ENCODE results near the gene MAGI2. TPM values are rescaled to one million over a fixed set of nuclear protein-coding genes. Genes with fewer than 3 reads are reported as not detected.

Gene MAGI2
- total and polyA plus RNA-seq, 2 donors (not counting 3 experiments of a cell fraction or from before 2014, with no cell fraction given): 0.28 to 6.0 TPM

GRCh38 chr7:78125884-78126283 lies 1327.6 kb downstream of the MAGI2 start:
- no peaks in the 10 kb centered on the region for H3K4me1 ChIP-seq (ENCODE audit: control insufficient read depth, extremely low read depth, insufficient read depth, low read length)
- FAIRE-seq (no peak), DNase-seq (ENCODE audit: low read depth, low spot score) (no peak)
- no TSS peak for BruUV-seq (replicated peaks)
- no peaks in the 10 kb centered on the region for H3K9me3 ChIP-seq (replicated peaks; ENCODE audit: control insufficient read depth, insufficient read depth, low read length)
- H3K4me2 ChIP-seq (ENCODE audit: insufficient read depth, low read length): no peak overlapping the region
- TF ChIP-seq FOS (IDR thresholded peaks at IDR 0.05; ENCODE audit: borderline replicate concordance, insufficient read depth, low read length): no peak
- no peak for TF ChIP-seq GATA2 (IDR thresholded peaks at IDR 0.05; ENCODE audit: insufficient read depth, insufficient read length, low read depth, low read length)
- TF ChIP-seq, protein P1, sequence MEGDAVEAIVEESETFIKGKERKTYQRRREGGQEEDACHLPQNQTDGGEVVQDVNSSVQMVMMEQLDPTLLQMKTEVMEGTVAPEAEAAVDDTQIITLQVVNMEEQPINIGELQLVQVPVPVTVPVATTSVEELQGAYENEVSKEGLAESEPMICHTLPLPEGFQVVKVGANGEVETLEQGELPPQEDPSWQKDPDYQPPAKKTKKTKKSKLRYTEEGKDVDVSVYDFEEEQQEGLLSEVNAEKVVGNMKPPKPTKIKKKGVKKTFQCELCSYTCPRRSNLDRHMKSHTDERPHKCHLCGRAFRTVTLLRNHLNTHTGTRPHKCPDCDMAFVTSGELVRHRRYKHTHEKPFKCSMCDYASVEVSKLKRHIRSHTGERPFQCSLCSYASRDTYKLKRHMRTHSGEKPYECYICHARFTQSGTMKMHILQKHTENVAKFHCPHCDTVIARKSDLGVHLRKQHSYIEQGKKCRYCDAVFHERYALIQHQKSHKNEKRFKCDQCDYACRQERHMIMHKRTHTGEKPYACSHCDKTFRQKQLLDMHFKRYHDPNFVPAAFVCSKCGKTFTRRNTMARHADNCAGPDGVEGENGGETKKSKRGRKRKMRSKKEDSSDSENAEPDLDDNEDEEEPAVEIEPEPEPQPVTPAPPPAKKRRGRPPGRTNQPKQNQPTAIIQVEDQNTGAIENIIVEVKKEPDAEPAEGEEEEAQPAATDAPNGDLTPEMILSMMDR (IDR thresholded peaks at IDR 0.05; ENCODE audit: extremely low read depth in 1 of 2, insufficient read depth in 1 of 2, low read depth in 1 of 2, low read length in 2 of 2): no peak
- no peak for TF ChIP-seq POLR2A (IDR thresholded peaks at IDR 0.05; ENCODE audit: low read depth, low read length)
- no peak for TF ChIP-seq MAX (IDR thresholded peaks at IDR 0.05; ENCODE audit: insufficient read depth, insufficient read length)
- TF ChIP-seq JUN (IDR thresholded peaks at IDR 0.05; ENCODE audit: borderline replicate concordance, insufficient read depth, insufficient read length, low read depth): no peak
- TF ChIP-seq MYC (IDR thresholded peaks at IDR 0.05; ENCODE audit: low read depth, low read length): no peak
- no peak for TF ChIP-seq POLR2AphosphoS5 (IDR thresholded peaks at IDR 0.05; ENCODE audit: insufficient read depth, low read depth, low read length)
- no peak for TF ChIP-seq EZH2 (IDR thresholded peaks at IDR 0.05; ENCODE audit: borderline replicate concordance, low read depth, low read length, severe bottlenecking)
- no peaks in the 10 kb centered on the region for H3K27me3 ChIP-seq (ENCODE audit: control insufficient read depth in 2 of 2, insufficient read depth in 2 of 2, low read length in 2 of 2)
- ChIA-PET POLR2A (no interaction called here), CTCF (interaction anchor here (1.2 to 1.4 kb wide), 2 partner anchors 9 to 14 kb away, joined by 4 read pairs; no protein-coding TSS in a partner anchor)
- H2AFZ ChIP-seq (ENCODE audit: low read depth, low read length): no peak overlapping the region
- H3K9me1 ChIP-seq (replicated peaks; ENCODE audit: control insufficient read depth, extremely low read depth, insufficient read depth, low read length): no peaks in the 10 kb centered on the region
- no peaks in the 10 kb centered on the region for H3K36me3 ChIP-seq (ENCODE audit: control insufficient read depth in 2 of 2, extremely low read depth in 1 of 2, insufficient read depth in 2 of 2, low read length in 2 of 2)
- no peaks in the 10 kb centered on the region for H3K79me2 ChIP-seq (ENCODE audit: control insufficient read depth, insufficient read depth, low read length)
- no peak overlapping the region for H3K9ac ChIP-seq (replicated peaks; ENCODE audit: extremely low read depth, insufficient read depth, low read length)
- no peaks in the 10 kb centered on the region for H4K20me1 ChIP-seq (replicated peaks; ENCODE audit: control insufficient read depth, extremely low read depth, insufficient read depth, low read length)
- dilution Hi-C loops (cut with MboI; ENCODE audit: extremely low pct_ligation_motif_present, low sequenced_read_pairs): no loop called here
- intact Hi-C loops (cut with micrococcal nuclease): no loop called here
- no peak overlapping the region for H3K27ac ChIP-seq (ENCODE audit: insufficient read depth, low read depth, low read length)
- H3K4me3 ChIP-seq (replicated peaks in 1 of 3; ENCODE audit: insufficient read depth in 1 of 3, low read depth in 1 of 3, low read length in 3 of 3): no peak overlapping the region
